HUES48 (cell line): ENCODE data around the gene SLC20A1.

Source experiments
- H3K27ac ChIP-seq: one replicate; pipeline ENCODE4 v1.7.0; 2013; ENCODE audit warnings: low read depth, low read length, inconsistent platforms
- H3K27me3 ChIP-seq: 2 replicates; pipeline ENCODE4 v1.6.1; 2013; ENCODE audit warnings: mild to moderate bottlenecking, low read length; ENCODE audit not compliant: control insufficient read depth, insufficient read depth
- H3K36me3 ChIP-seq: 2 replicates; pipeline ENCODE4 v1.6.1; 2013; ENCODE audit warnings: low read length; ENCODE audit not compliant: control insufficient read depth, insufficient read depth
- H3K4me1 ChIP-seq: 2 replicates; pipeline ENCODE4 v1.6.1; 2013; ENCODE audit warnings: mild to moderate bottlenecking, low read length; ENCODE audit not compliant: control insufficient read depth, insufficient read depth
- H3K4me3 ChIP-seq: 2 replicates; pipeline ENCODE4 v1.5.1; 2013; ENCODE audit warnings: mild to moderate bottlenecking, low read depth, low read length
- H3K9ac ChIP-seq: 2 replicates; pipeline ENCODE4 v1.6.1; 2013; ENCODE audit warnings: mild to moderate bottlenecking, low read depth, low read length, moderate library complexity
- H3K9me3 ChIP-seq: 2 replicates; pipeline ENCODE4 v1.6.1; 2013; ENCODE audit warnings: low read length; ENCODE audit not compliant: control insufficient read depth, insufficient read depth

The SLC20A1 gene

DNA sequence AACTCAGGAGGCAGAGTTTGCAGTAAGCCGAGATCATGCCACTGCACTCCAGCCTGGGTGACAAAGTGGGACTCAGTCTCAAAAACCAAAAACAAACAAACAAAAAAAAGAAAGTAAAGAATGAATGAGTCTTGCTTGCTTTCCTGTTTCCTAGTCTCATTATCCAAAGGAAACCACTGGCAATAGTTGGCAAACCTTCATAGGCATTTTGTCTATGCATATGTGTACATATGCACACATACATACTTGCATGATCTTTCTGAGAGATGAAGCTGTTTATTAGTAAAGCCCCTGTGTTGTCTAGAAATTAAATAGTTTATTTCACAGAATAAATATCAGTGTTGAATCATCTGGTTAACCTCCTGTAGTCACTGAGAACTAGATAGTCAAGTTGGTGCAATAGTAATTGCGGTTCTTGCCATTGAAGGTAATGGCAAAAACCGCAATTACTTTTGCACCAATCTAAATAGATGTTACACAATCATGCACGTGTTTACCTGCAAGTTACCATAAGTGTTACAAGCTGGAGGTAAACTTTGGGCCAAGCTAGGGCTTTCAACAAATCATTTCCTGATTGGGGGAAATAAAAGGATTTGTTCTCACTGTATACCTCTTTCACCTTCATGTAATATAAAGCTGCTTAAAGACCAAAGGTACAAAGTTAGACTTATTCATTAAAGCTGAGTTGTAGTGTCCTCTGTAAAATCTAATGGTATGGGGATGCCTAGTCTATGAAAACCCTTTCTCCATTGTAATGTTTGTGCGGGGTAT lies 24.7 kb downstream of the SLC20A1 start:
- peaks cover under 1% of the 10 kb centered on the region; the same call in 1 of the 2 replicates for H3K36me3 ChIP-seq
- no peak overlapping the region for H3K4me3 ChIP-seq
- H3K4me1 ChIP-seq: peaks cover 5% of the 10 kb centered on the region; the same call in 1 of the 2 replicates
- no peak overlapping the region for H3K27ac ChIP-seq
- no peaks in the 10 kb centered on the region for H3K27me3 ChIP-seq
- no peaks in the 10 kb centered on the region for H3K9me3 ChIP-seq
- H3K9ac ChIP-seq: no peak overlapping the region

GRCh38 chr2:112671801-112672200 lies 26.1 kb downstream of the SLC20A1 start:
- no peaks in the 10 kb centered on the region for H3K36me3 ChIP-seq
- H3K27me3 ChIP-seq: no peaks in the 10 kb centered on the region
- no peak overlapping the region for H3K4me3 ChIP-seq
- H3K4me1 ChIP-seq: peaks cover 5% of the 10 kb centered on the region; the same call in 1 of the 2 replicates
- H3K9ac ChIP-seq: no peak overlapping the region
- H3K27ac ChIP-seq: no peak overlapping the region
- no peaks in the 10 kb centered on the region for H3K9me3 ChIP-seq

- Histone ChIP-seq H3K27ac (no peak overlapping the region), H3K36me3 (no peaks in the 10 kb centered on the region), H3K9ac (no peak overlapping the region), H3K9me3 (no peaks in the 10 kb centered on the region), H3K4me1 (peaks cover 5% of the 10 kb centered on the region; the same call in 1 of the 2 replicates), H3K27me3 (no peaks in the 10 kb centered on the region), H3K4me3 (no peak overlapping the region)
Measured at GRCh38 chr2:112673008-112673407, 27.3 kb downstream of the SLC20A1 start.

DNA sequence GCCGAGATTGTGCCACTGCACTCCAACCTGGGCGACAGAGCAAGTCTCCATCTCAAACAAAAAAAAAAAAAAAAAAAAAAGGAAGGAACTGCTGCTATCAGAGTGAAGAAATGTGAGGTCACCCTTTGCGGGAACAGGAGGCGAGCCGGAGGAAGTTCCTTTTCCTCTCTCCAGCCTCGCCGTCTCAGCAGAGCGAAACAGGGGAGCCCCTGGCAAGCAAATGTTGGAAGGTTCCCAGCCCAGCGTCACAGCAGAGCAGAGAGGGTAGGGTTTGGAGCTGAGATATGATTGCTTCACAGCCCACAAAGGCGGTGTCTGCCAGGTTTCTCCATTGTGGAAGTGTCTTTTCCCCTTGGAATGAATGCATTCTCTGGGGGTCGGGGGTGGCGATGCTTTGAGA lies 28.5 kb downstream of the SLC20A1 start:
- H3K9me3 ChIP-seq: no peaks in the 10 kb centered on the region
- no peak overlapping the region for H3K9ac ChIP-seq
- H3K27ac ChIP-seq: no peak overlapping the region
- no peaks in the 10 kb centered on the region for H3K27me3 ChIP-seq
- peaks cover 5% of the 10 kb centered on the region; the same call in 1 of the 2 replicates for H3K4me1 ChIP-seq
- no peaks in the 10 kb centered on the region for H3K36me3 ChIP-seq
- H3K4me3 ChIP-seq: no peak overlapping the region

DNA sequence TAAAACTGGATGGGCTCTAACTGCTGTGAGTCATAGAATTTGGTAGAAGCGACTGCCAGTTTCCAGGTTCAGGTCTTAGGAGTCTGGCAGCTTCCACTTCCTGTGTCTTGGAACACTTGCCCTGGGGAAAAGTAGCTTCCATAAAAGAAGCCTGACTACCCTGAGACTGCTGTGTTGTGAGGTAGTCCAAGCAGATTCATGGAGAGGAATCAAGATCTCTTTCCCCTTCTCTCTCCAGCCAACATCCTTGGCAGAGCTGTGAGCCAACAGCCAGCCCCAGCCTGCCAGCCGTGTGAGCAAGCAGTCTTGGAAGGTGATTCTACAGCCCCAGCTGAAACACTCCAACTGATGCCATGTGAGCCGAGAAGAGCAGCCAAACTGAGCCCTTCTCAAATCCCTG lies 33.7 kb downstream of the SLC20A1 start:
- Histone ChIP-seq H3K9me3 (no peaks in the 10 kb centered on the region), H3K27me3 (no peaks in the 10 kb centered on the region), H3K4me1 (no peaks in the 10 kb centered on the region), H3K4me3 (no peak overlapping the region), H3K9ac (no peak overlapping the region), H3K36me3 (no peaks in the 10 kb centered on the region), H3K27ac (no peak overlapping the region)

GRCh38 chr2:112680666-112681101 lies 34.9 kb downstream of the SLC20A1 start:
- H3K4me3 ChIP-seq: no peak overlapping the region
- no peaks in the 10 kb centered on the region for H3K36me3 ChIP-seq
- no peak overlapping the region for H3K9ac ChIP-seq
- H3K27me3 ChIP-seq: no peaks in the 10 kb centered on the region
- H3K4me1 ChIP-seq: no peaks in the 10 kb centered on the region
- no peak overlapping the region for H3K27ac ChIP-seq
- H3K9me3 ChIP-seq: no peaks in the 10 kb centered on the region

- no peak overlapping the region for H3K27ac ChIP-seq
- no peak overlapping the region for H3K4me3 ChIP-seq
- H3K9me3 ChIP-seq: no peaks in the 10 kb centered on the region
- H3K36me3 ChIP-seq: no peaks in the 10 kb centered on the region
- no peaks in the 10 kb centered on the region for H3K27me3 ChIP-seq
- no peaks in the 10 kb centered on the region for H3K4me1 ChIP-seq
- H3K9ac ChIP-seq: no peak overlapping the region
Measured at GRCh38 chr2:112682101-112682500, 36.4 kb downstream of the SLC20A1 start.

DNA sequence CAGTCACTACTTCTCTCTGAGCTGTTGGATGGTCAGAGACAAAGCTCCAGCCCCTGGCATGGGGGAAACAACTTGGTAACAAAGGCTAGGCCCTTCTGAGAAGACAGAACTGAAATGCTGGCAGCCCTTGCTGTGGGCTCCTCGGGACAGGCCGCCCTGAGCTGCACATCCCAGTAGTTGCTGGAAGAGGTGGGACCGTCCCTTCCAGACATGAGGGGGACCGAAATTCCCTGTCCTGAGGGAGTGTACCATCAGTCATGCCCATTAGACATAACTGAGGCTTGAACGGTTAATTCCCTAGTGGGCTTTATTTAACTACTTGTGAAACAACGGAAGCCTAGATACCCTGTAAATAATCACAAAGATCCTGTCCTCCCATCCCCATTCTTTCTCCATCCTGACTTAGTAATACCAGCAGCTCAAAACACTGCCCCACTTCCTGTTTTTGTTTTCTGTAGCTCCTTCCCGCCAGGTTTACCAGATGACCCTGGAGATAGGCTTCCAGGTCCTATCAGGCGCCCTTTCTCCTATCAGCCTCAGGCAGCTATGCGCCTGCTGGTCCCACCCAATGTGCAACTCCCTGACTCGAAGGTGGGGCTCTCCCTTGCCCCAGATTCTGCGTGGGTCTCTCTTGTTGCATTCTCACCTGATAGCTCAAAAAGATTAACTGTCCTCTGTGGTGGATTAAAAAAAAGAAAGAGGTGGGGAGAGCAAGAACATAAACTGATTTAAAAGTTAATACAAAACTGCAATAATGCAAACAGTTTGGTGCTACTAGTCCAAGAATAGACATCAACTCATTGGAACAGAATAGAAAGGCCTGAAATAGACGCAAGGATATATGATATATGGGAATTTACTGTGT lies 38.0 kb downstream of the SLC20A1 start:
- H3K4me3 ChIP-seq: no peak overlapping the region

GRCh38 chr2:112684415-112684775 lies 38.7 kb downstream of the SLC20A1 start:
- H3K27me3 ChIP-seq: no peaks in the 10 kb centered on the region
- no peak overlapping the region for H3K4me3 ChIP-seq
- H3K9me3 ChIP-seq: no peaks in the 10 kb centered on the region
- no peaks in the 10 kb centered on the region for H3K4me1 ChIP-seq
- H3K9ac ChIP-seq: no peak overlapping the region
- no peak overlapping the region for H3K27ac ChIP-seq
- no peaks in the 10 kb centered on the region for H3K36me3 ChIP-seq

More for the DNA sequence above, 38.0 kb downstream of the SLC20A1 start:
- H3K9me3 ChIP-seq: no peaks in the 10 kb centered on the region
- no peaks in the 10 kb centered on the region for H3K36me3 ChIP-seq
- H3K4me1 ChIP-seq: no peaks in the 10 kb centered on the region
- no peak overlapping the region for H3K27ac ChIP-seq
- H3K27me3 ChIP-seq: no peaks in the 10 kb centered on the region
- no peak overlapping the region for H3K9ac ChIP-seq

GRCh38 chr2:112685271-112685884 lies 39.6 kb downstream of the SLC20A1 start:
- H3K36me3 ChIP-seq: no peaks in the 10 kb centered on the region
- H3K4me3 ChIP-seq: no peak overlapping the region
- H3K9ac ChIP-seq: no peak overlapping the region
- H3K27me3 ChIP-seq: no peaks in the 10 kb centered on the region
- H3K4me1 ChIP-seq: no peaks in the 10 kb centered on the region
- H3K9me3 ChIP-seq: no peaks in the 10 kb centered on the region
- H3K27ac ChIP-seq: no peak overlapping the region
